SIG-M5 treated with dmso at 0.1 percent for 504 hours (cell line): Measurements from ENCODE around the gene GFRA3.
"Not testable (repeated sequence)": the region's sequence is repeated elsewhere in the genome, so short reads cannot be mapped to it uniquely, and the experiment has no call there.

ENCODE experiments used
- DNase-seq: peaks from one replicate; lab custom pipeline; 2025; ENCODE audit not compliant: unreplicated experiment; lab: John Stamatoyannopoulos, UW

The GFRA3 gene

GRCh38 chr5:138247800-138248199, 26.6 kb downstream of the GFRA3 start:
- not testable (repeated sequence) for DNase-seq

- DNase-seq, result no peak
Measured at GRCh38 chr5:138246822-138247221, 27.6 kb downstream of the GFRA3 start.

GRCh38 chr5:138246334-138246733, 28.1 kb downstream of the GFRA3 start:
- DNase-seq, result peak; percentile 25

GRCh38 chr5:138245717-138246116, 28.7 kb downstream of the GFRA3 start:
- DNase-seq, result no peak

GRCh38 chr5:138243794-138244193, 30.6 kb downstream of the GFRA3 start:
- no peak for DNase-seq

- DNase-seq, result no peak
Measured at GRCh38 chr5:138241688-138242571, 32.5 kb downstream of the GFRA3 start.

GRCh38 chr5:138240650-138241385, 33.6 kb downstream of the GFRA3 start:
- peak; percentile 29 for DNase-seq

- DNase-seq, result no peak
Measured at GRCh38 chr5:138238034-138238433, 36.4 kb downstream of the GFRA3 start.

GRCh38 chr5:138234651-138235050, 39.8 kb downstream of the GFRA3 start:
- DNase-seq, result no peak

- DNase-seq, result no peak
Measured at GRCh38 chr5:138233280-138233679, 41.1 kb downstream of the GFRA3 start.

- DNase-seq, result peak; percentile 15
Measured at GRCh38 chr5:138230981-138231589, 43.3 kb downstream of the GFRA3 start.

GRCh38 chr5:138230261-138230660, 44.2 kb downstream of the GFRA3 start:
- no peak for DNase-seq

GRCh38 chr5:138229387-138229786, 45.0 kb downstream of the GFRA3 start:
- DNase-seq, result no peak

GRCh38 chr5:138226910-138227309, 47.5 kb downstream of the GFRA3 start:
- no peak for DNase-seq

GRCh38 chr5:138224712-138225111, 49.7 kb downstream of the GFRA3 start:
- no peak for DNase-seq

GRCh38 chr5:138223532-138223931, 50.9 kb downstream of the GFRA3 start:
- no peak for DNase-seq

GRCh38 chr5:138216799-138217198, 57.6 kb downstream of the GFRA3 start:
- DNase-seq, result no peak

- DNase-seq, result peak; percentile 99
Measured at GRCh38 chr5:138213161-138214029, 61.0 kb downstream of the GFRA3 start, which contains the start of gene CDC23. Gene CDC23, minus strand, starts transcription at chr5:138213323. Its CDS starts 11 bp downstream, at chr5:138213312.

- DNase-seq, result no peak
Measured at GRCh38 chr5:138212828-138213160, 61.6 kb downstream of the GFRA3 start.

- DNase-seq, result no peak
Measured at GRCh38 chr5:138210985-138211384, 63.4 kb downstream of the GFRA3 start.
